OCI-LY1 (cell line): ENCODE results near the gene PTPRN2.

Experiments used
- CTCF ChIP-seq: fragments of 200-600 bp; sonication (generic), shearing (Covaris generic); IDR thresholded peaks from 2 replicates; pipeline ENCODE4 v1.5.1; 2017; ENCODE audit warnings: mild to moderate bottlenecking, antibody characterized with exemption, low read length, moderate library complexity, mixed read lengths
- EZH2 ChIP-seq: fragments of 200-600 bp; sonication (generic), shearing (Covaris generic); IDR thresholded peaks from 2 replicates; pipeline ENCODE4 v1.8.0; 2017; ENCODE audit warnings: borderline replicate concordance, mixed run types, mild to moderate bottlenecking, antibody characterized with exemption, low read length, moderate library complexity, mixed read lengths

- TF ChIP-seq CTCF = no peak
- TF ChIP-seq EZH2 = no peak
Observed at GRCh38 chr7:158094046-158094445, 493.6 kb downstream of the PTPRN2 start.
